Raji (cell line): ENCODE data around the gene SEMA7A.

Experiments
- POLR2A ChIP-seq: IDR thresholded peaks from 2 replicates; pipeline ENCODE4 v1.6.1; 2011; ENCODE audit warnings: low read depth, low read length, control low read depth; ENCODE audit not compliant: insufficient read depth

Gene SEMA7A

GRCh38 chr15:74381190-74381453, 52.6 kb downstream of the SEMA7A start:
- no peak for TF ChIP-seq POLR2A

- TF ChIP-seq POLR2A, result no peak
These were observed 53.2 kb downstream of the SEMA7A start for GRCh38 chr15:74380361-74381189.

- no peak for TF ChIP-seq POLR2A
These were observed 54.9 kb downstream of the SEMA7A start for GRCh38 chr15:74378848-74379247.

GRCh38 chr15:74377831-74378766, 55.7 kb downstream of the SEMA7A start:
- no peak for TF ChIP-seq POLR2A

GRCh38 chr15:74376825-74377581, 56.8 kb downstream of the SEMA7A start:
- TF ChIP-seq POLR2A, result no peak

- TF ChIP-seq POLR2A, result no peak
These were observed 57.5 kb downstream of the SEMA7A start for GRCh38 chr15:74376226-74376625.

- no peak for TF ChIP-seq POLR2A
These were observed 58.5 kb downstream of the SEMA7A start for GRCh38 chr15:74375303-74375693.

GRCh38 chr15:74374648-74375302, 59.0 kb downstream of the SEMA7A start:
- TF ChIP-seq POLR2A, result no peak

GRCh38 chr15:74373731-74374647, 59.8 kb downstream of the SEMA7A start:
- TF ChIP-seq POLR2A, result peak; percentile 53; the same call in 1 of the 2 replicates

- TF ChIP-seq POLR2A, result no peak
These were observed 60.6 kb downstream of the SEMA7A start for GRCh38 chr15:74373056-74373650.

- no peak for TF ChIP-seq POLR2A
These were observed 63.3 kb downstream of the SEMA7A start for GRCh38 chr15:74370471-74370870.

- no peak for TF ChIP-seq POLR2A
These were observed 64.0 kb downstream of the SEMA7A start for GRCh38 chr15:74369756-74370155.

GRCh38 chr15:74369084-74369745, 64.5 kb downstream of the SEMA7A start:
- no peak for TF ChIP-seq POLR2A
